ENCODE measurements around the gene APEH. TPM values are rescaled to one million over a fixed set of nuclear protein-coding genes. Genes with fewer than 3 reads are reported as not detected.

The APEH gene
- total and polyA plus RNA-seq, 2 donors (not counting 1 experiment from before 2014, with no cell fraction given): 79.4 to 96.2 TPM

- no peaks in the 10 kb centered on the region for H3K27me3 ChIP-seq (replicated peaks in 1 of 4; ENCODE audit: control extremely low read depth in 1 of 4, control insufficient read depth in 3 of 4, insufficient read depth in 4 of 4, low read length in 3 of 4)
- no peaks in the 10 kb centered on the region for H4K20me1 ChIP-seq (ENCODE audit: control insufficient read depth, insufficient read depth, low read length, poor library complexity, severe bottlenecking)
- ATAC-seq (ENCODE audit: low read depth): no peak
- H3K36me3 ChIP-seq (replicated peaks in 1 of 2; ENCODE audit: control extremely low read depth in 1 of 2, control insufficient read depth in 1 of 2, extremely low read depth in 1 of 2, insufficient read depth in 2 of 2, low read length in 1 of 2): peaks cover 0 to 35% of the 10 kb centered on the region in 2 experiments
- H2AFZ ChIP-seq (ENCODE audit: insufficient read depth, low read depth, low read length, poor library complexity, severe bottlenecking): no peak overlapping the region
- TF ChIP-seq EZH2 (IDR thresholded peaks at IDR 0.05; ENCODE audit: borderline replicate concordance, insufficient read depth, low read depth, low read length, poor library complexity, severe bottlenecking): no peak
- no peak for TF ChIP-seq CTCF (IDR thresholded peaks at IDR 0.05)
- H3K79me2 ChIP-seq (ENCODE audit: control insufficient read depth, insufficient read depth, low read length): peaks cover 4% of the 10 kb centered on the region
- intact Hi-C loops (cut with micrococcal nuclease): no loop called here
- Mint-ChIP-seq H3K27me3 (no peaks in the 10 kb centered on the region), H3K4me1 (peaks cover 61% of the 10 kb centered on the region), H3K4me3 (peak overlapping the region; percentile 96), H3K27ac (peak overlapping the region; percentile 79), H3K9me3 (ENCODE audit: insufficient read depth) (no peaks in the 10 kb centered on the region)
- ChIA-PET CTCF (interaction anchor here (1.1 to 3.2 kb wide), 2 partner anchors 21 to 117 kb away, joined by 3 to 22 read pairs; no protein-coding TSS in a partner anchor), POLR2A (no interaction called here)
- 96% methylated on average over 23 of the region's 26 CpGs for WGBS (ENCODE audit: insufficient coverage)
- H3K9ac ChIP-seq (ENCODE audit: low read length): peak overlapping the region; percentile 98
- H3K9me3 ChIP-seq (ENCODE audit: control extremely low read depth in 1 of 3, control insufficient read depth in 2 of 3, insufficient read depth in 1 of 3, low read length in 2 of 3): no peaks in the 10 kb centered on the region
- peak; percentile 30 for DNase-seq
- peak overlapping the region; percentile 97 for H3K4me2 ChIP-seq (replicated peaks; ENCODE audit: low read depth, low read length, poor library complexity, severe bottlenecking)
- peaks cover 32 to 59% of the 10 kb centered on the region in 2 donors for H3K4me1 ChIP-seq (ENCODE audit: control insufficient read depth in 2 of 2, insufficient read depth in 2 of 2, low read length in 2 of 2)
- H3K27ac ChIP-seq (ENCODE audit: low read length in 2 of 2): peak overlapping the region; percentile 94 to 100
- no peak overlapping the region for H3K4me3 ChIP-seq (ENCODE audit: control extremely low read depth in 1 of 5, extremely low read depth in 1 of 5, insufficient read depth in 1 of 5, low read depth in 2 of 5, low read length in 4 of 5)
Observed at GRCh38 chr3:49721896-49722781, 48.0 kb downstream of the APEH start.

GRCh38 chr3:49722896-49723295, 48.7 kb downstream of the APEH start:
- Histone ChIP-seq H4K20me1 (ENCODE audit: control insufficient read depth, insufficient read depth, low read length, poor library complexity, severe bottlenecking) (no peaks in the 10 kb centered on the region), H3K79me2 (ENCODE audit: control insufficient read depth, insufficient read depth, low read length) (peaks cover 4% of the 10 kb centered on the region), H3K27me3 (replicated peaks in 1 of 4; ENCODE audit: control extremely low read depth in 1 of 4, control insufficient read depth in 3 of 4, insufficient read depth in 4 of 4, low read length in 3 of 4) (no peaks in the 10 kb centered on the region), H2AFZ (ENCODE audit: insufficient read depth, low read depth, low read length, poor library complexity, severe bottlenecking) (peak overlapping the region; percentile 53), H3K4me1 (ENCODE audit: control insufficient read depth in 2 of 2, insufficient read depth in 2 of 2, low read length in 2 of 2) (peaks cover 32 to 67% of the 10 kb centered on the region in 2 donors), H3K4me3 (ENCODE audit: control extremely low read depth in 1 of 5, extremely low read depth in 1 of 5, insufficient read depth in 1 of 5, low read depth in 2 of 5, low read length in 4 of 5) (peak overlapping the region in 4 of 5 experiments; percentile 70 to 99 (median 92)), H3K9ac (ENCODE audit: low read length) (peak overlapping the region; percentile 98), H3K4me2 (replicated peaks; ENCODE audit: low read depth, low read length, poor library complexity, severe bottlenecking) (peak overlapping the region; percentile 97), H3K27ac (ENCODE audit: low read length in 2 of 2) (peak overlapping the region; percentile 94 to 100), H3K9me3 (ENCODE audit: control extremely low read depth in 1 of 3, control insufficient read depth in 2 of 3, insufficient read depth in 1 of 3, low read length in 2 of 3) (no peaks in the 10 kb centered on the region), H3K36me3 (replicated peaks in 1 of 2; ENCODE audit: control extremely low read depth in 1 of 2, control insufficient read depth in 1 of 2, extremely low read depth in 1 of 2, insufficient read depth in 2 of 2, low read length in 1 of 2) (peaks cover 0 to 41% of the 10 kb centered on the region in 2 experiments)
- ATAC-seq (ENCODE audit: low read depth) (no peak), DNase-seq (no peak)
- Mint-ChIP-seq H3K9me3 (ENCODE audit: insufficient read depth) (no peaks in the 10 kb centered on the region), H3K4me1 (peaks cover 64% of the 10 kb centered on the region), H3K27ac (peak overlapping the region; percentile 97), H3K4me3 (peak overlapping the region; percentile 96), H3K27me3 (no peaks in the 10 kb centered on the region)
- ChIA-PET CTCF (no interaction called here), POLR2A (interaction anchor here (0.7 kb wide), 1 partner anchor 63 kb away, joined by 3 read pairs; the partner anchor contains the start of gene IP6K1)
- intact Hi-C loops (cut with micrococcal nuclease): no loop called here
- WGBS (ENCODE audit: insufficient coverage): 88% methylated on average over 6 of the region's 8 CpGs
- no peak for TF ChIP-seq CTCF (IDR thresholded peaks at IDR 0.05)
- no peak for TF ChIP-seq EZH2 (IDR thresholded peaks at IDR 0.05; ENCODE audit: borderline replicate concordance, insufficient read depth, low read depth, low read length, poor library complexity, severe bottlenecking)

Data from B cell (primary cell).